Suprapubic skin (tissue), 4 donors: ENCODE measurements around the gene CDH4. TPM values are rescaled to one million over a fixed set of nuclear protein-coding genes. Genes with fewer than 3 reads are reported as not detected.
"Not testable (repeated sequence)": the region's sequence is repeated elsewhere in the genome, so short reads cannot be mapped to it uniquely, and the experiment has no call there.

Experiments used
- DNase-seq, 2 donors: peaks; one replicate each; pipeline ENCODE4 v3.0.0-alpha.2; 2019; ENCODE audit warnings: low spot score in 2 of 2
- H3K27ac ChIP-seq: fragments of 200-600 bp; sonication (generic); one replicate; pipeline ENCODE4 v1.5.1; 2019
- H3K27me3 ChIP-seq: fragments of 200-600 bp; sonication (generic); one replicate; pipeline ENCODE4 v1.5.1; 2019
- H3K36me3 ChIP-seq: fragments of 200-600 bp; sonication (generic); one replicate; pipeline ENCODE4 v1.5.1; 2019
- H3K4me1 ChIP-seq: fragments of 200-600 bp; sonication (generic); one replicate; pipeline ENCODE4 v1.5.1; 2019
- H3K4me3 ChIP-seq: fragments of 200-600 bp; sonication (generic); one replicate; pipeline ENCODE4 v1.5.1; 2019; ENCODE audit warnings: mild to moderate bottlenecking
- H3K9me3 ChIP-seq: fragments of 200-600 bp; sonication (generic); one replicate; pipeline ENCODE4 v1.5.1; 2019
- CTCF ChIP-seq, 2 donors: fragments of 200-600 bp in 1 of 2; fragments of 450-650 bp in 1 of 2; sonication (generic) in 1 of 2; IDR thresholded peaks; one replicate each; pipeline ENCODE4 v1.5.1; 2016 to 2019; ENCODE audit warnings: antibody characterized with exemption in 2 of 2, mild to moderate bottlenecking in 1 of 2, moderate library complexity in 1 of 2
- EP300 ChIP-seq: sonication (generic); formaldehyde crosslinking; IDR thresholded peaks from one replicate; pipeline ENCODE4 v1.6.1; 2017; ENCODE audit warnings: antibody characterized with exemption
- POLR2A ChIP-seq, 2 donors: fragments of 450-650 bp; IDR thresholded peaks; one replicate each; pipeline ENCODE4 v1.6.1; 2017; ENCODE audit warnings: antibody characterized with exemption in 2 of 2, mild to moderate bottlenecking in 2 of 2, moderate library complexity in 2 of 2
- POLR2AphosphoS5 ChIP-seq, 3 donors: sonication (generic); formaldehyde crosslinking; IDR thresholded peaks; one replicate each; pipeline ENCODE4 v1.6.1; 2017; ENCODE audit warnings: antibody characterized with exemption in 3 of 3
- WGBS: methylation state at CpG from one replicate; pipeline ENCODE4 v1.1.5; 2018; 5-methylcytosine and 5-hydroxymethylcytosine counted together
- total RNA-seq, 4 donors: library from RNA; depleted of rRNA; stranded (reverse); fragments of >200 nt; gene quantifications; one replicate each; pipeline ENCODE4 v1.1.0, GENCODE V29; 2016

CDH4 gene
- total RNA-seq, 4 donors from 2014 or later, result 0.91 to 5.9 (median 2.6) TPM

DNA sequence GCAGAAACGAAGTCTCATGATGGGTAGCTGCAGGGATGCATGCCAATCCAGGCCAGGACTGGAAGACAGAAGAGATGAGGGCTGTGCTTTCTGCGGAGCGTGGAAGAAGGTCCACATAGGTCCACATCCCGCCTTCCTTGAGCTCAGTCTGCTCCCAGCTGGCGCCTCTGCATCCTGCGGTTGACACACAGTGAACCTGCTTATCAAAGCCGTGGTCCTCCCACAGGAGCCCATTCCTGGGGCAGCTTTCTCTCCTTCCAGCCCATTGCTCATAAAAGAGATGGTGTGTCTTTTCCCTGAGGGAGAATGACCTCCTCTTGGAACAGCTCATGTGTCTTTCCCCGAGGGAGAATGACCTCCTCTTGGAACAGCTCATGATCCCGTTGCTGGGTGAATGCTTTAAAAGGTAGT lies 225.4 kb downstream of the CDH4 start:
- peaks cover 14% of the 10 kb centered on the region for H3K27me3 ChIP-seq
- WGBS, result 81% methylated on average over 8 of the region's 9 CpGs
- peak in 1 of 2 donors; percentile 61 for DNase-seq
- H3K4me1 ChIP-seq, result no peaks in the 10 kb centered on the region
- no peaks in the 10 kb centered on the region for H3K9me3 ChIP-seq
- TF ChIP-seq POLR2AphosphoS5 (IDR thresholded peaks at IDR 0.05) (no peak), POLR2A (IDR thresholded peaks at IDR 0.05) (no peak), CTCF (IDR thresholded peaks at IDR 0.05) (no peak), EP300 (no peak)
- H3K36me3 ChIP-seq, result no peaks in the 10 kb centered on the region
- H3K27ac ChIP-seq, result no peak overlapping the region
- H3K4me3 ChIP-seq, result no peak overlapping the region

DNA sequence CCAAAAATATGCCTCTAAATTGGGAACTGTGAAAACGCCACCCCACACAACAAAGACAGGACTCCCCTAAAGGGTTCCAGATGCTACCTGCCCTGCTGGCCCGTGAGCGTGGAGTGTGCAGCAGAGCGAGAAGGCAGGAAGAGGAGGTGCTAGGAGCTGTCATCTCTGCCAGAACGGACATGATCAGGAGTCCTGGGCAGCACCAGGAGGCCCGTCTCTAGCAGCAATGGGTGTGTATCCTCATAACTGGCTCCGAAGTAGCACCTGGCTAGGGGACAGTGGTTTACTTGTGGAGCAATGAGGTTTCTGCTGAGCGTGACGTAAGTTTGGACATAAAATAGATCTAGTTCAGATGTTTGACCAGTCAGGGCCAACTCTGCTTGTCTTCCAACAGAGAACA lies 226.0 kb downstream of the CDH4 start:
- H3K36me3 ChIP-seq, result no peaks in the 10 kb centered on the region
- peaks cover 14% of the 10 kb centered on the region for H3K27me3 ChIP-seq
- no peak overlapping the region for H3K27ac ChIP-seq
- H3K4me3 ChIP-seq, result no peak overlapping the region
- 68% methylated on average over 9 of the region's 9 CpGs for WGBS
- no peak for TF ChIP-seq POLR2A (IDR thresholded peaks at IDR 0.05)
- H3K9me3 ChIP-seq, result no peaks in the 10 kb centered on the region
- peak in 1 of 2 donors; percentile 26 for DNase-seq
- H3K4me1 ChIP-seq, result no peaks in the 10 kb centered on the region

DNA sequence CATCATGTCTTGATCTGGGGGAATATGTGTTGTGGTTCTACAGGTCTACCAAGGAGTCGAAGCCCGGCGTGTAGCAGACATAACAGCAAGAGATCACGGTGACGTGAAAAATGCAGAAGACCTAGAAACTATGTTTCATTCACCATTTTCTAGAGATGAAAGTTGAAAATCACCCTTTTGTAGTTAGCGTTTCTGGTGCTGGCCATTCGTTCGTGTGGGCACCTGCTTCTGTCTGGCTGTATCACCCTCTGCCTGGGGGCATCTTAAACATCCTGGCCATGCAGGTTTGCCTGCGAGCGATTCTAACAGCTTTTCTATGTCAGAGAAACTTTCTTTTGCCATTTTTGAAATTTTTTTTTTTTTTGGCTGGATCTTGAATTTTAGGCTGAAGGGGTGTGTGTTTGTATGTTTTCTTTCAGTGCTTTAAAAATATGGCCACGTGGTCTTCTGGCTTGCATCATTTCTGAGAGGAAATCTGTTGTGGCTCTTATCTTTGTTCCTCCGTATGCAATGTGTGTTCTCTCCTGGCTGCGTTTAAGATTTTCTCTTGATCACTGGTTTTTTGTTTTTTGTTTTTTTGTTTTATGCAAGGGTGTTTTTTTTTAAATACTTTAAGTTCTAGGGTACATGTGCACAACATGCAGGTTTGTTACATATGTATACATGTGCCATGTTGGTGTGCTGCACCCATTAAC lies 226.7 kb downstream of the CDH4 start:
- Histone ChIP-seq H3K36me3 (no peaks in the 10 kb centered on the region), H3K27me3 (peaks cover 10% of the 10 kb centered on the region), H3K9me3 (no peaks in the 10 kb centered on the region), H3K4me3 (no peak overlapping the region), H3K4me1 (no peaks in the 10 kb centered on the region), H3K27ac (no peak overlapping the region)
- DNase-seq, result peak in 1 of 2 donors; percentile 50
- WGBS, result 81% methylated on average over 13 of the region's 13 CpGs
- no peak for TF ChIP-seq POLR2A (IDR thresholded peaks at IDR 0.05)
- no peak for TF ChIP-seq POLR2AphosphoS5 (IDR thresholded peaks at IDR 0.05)
- TF ChIP-seq EP300, result no peak
- TF ChIP-seq CTCF (IDR thresholded peaks at IDR 0.05), result no peak

GRCh38 chr20:61479433-61479832 lies 227.4 kb downstream of the CDH4 start:
- WGBS, result 95% methylated on average over 4 of the region's 4 CpGs
- H3K36me3 ChIP-seq, H3K4me1 ChIP-seq, H3K27ac ChIP-seq, H3K4me3 ChIP-seq, DNase-seq, H3K9me3 ChIP-seq, H3K27me3 ChIP-seq: not testable (repeated sequence)

- DNase-seq, result peak in 1 of 2 donors; percentile 74
- Histone ChIP-seq H3K27me3 (peaks cover 10% of the 10 kb centered on the region), H3K36me3 (no peaks in the 10 kb centered on the region), H3K27ac (no peak overlapping the region), H3K4me1 (no peaks in the 10 kb centered on the region), H3K4me3 (no peak overlapping the region), H3K9me3 (no peaks in the 10 kb centered on the region)
- TF ChIP-seq CTCF (IDR thresholded peaks at IDR 0.05), result no peak
- no peak for TF ChIP-seq POLR2A (IDR thresholded peaks at IDR 0.05)
- no peak for TF ChIP-seq EP300
- TF ChIP-seq POLR2AphosphoS5 (IDR thresholded peaks at IDR 0.05), result no peak
- WGBS, result 84% methylated on average over 13 of the region's 16 CpGs
These were observed 228.2 kb downstream of the CDH4 start for GRCh38 chr20:61480158-61480825.

DNA sequence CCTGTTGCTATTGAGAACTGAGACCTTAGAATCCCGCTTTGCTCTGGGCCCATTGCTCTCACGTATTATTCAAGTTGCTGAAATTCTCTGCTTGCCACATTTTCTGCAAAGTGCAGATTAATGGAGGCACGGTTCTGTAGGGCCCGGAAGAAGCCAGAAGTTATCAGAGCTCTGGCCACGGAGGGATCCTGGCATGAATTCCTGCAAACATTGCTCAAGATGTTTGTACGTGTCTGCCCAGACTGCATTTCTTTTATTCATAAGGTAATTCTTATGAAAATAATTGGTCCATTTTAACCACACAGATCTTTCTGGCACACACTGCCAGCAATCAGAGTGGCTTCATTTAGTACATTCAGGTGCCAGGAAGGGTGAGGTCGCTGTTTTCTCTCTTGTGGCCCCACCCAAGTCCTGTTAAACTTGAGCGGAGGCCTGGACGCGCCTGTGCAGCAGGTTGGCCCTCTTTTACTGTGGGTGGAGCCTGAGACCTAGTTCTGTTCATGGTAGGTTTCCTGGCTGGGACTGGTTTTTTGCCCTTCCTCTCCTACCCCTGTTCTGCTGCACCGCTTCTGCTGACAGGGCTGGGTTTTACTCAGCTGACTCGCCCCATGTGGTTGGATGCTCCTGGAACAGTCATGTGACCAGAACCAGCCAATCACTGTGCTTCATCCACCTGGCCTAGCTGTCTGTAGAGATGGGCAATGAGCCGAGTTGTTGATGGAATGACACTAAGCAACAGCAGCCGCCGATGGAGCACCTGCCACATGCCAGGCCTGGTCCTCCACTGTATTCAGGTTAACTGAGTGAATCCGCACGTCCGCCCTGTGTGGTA lies 230.2 kb downstream of the CDH4 start:
- Histone ChIP-seq H3K27me3 (peaks cover 2% of the 10 kb centered on the region), H3K4me1 (no peaks in the 10 kb centered on the region), H3K36me3 (no peaks in the 10 kb centered on the region), H3K9me3 (no peaks in the 10 kb centered on the region), H3K4me3 (no peak overlapping the region), H3K27ac (no peak overlapping the region)
- WGBS, result 69% methylated on average over 18 of the region's 18 CpGs
- DNase-seq, result no peak
- TF ChIP-seq CTCF (IDR thresholded peaks at IDR 0.05), result no peak
- no peak for TF ChIP-seq POLR2AphosphoS5 (IDR thresholded peaks at IDR 0.05)
- TF ChIP-seq EP300, result no peak
- no peak for TF ChIP-seq POLR2A (IDR thresholded peaks at IDR 0.05)
